Prostate gland (tissue), 2 donors: ENCODE measurements around the gene AMIGO1.

Experiments used
- CTCF ChIP-seq, 4 experiments: fragments of 200-600 bp in 2 of 4; fragments of 450-650 bp in 2 of 4; sonication (generic) in 2 of 4; IDR thresholded peaks; 1 replicate in 3 of 4; 2 replicates in 1 of 4; pipeline ENCODE4 v1.5.1; 2016 to 2019; ENCODE audit warnings: antibody characterized with exemption in 4 of 4, mild to moderate bottlenecking in 2 of 4, moderate library complexity in 2 of 4
- POLR2A ChIP-seq: fragments of 450-650 bp; IDR thresholded peaks from one replicate; pipeline ENCODE4 v1.6.1; 2016; ENCODE audit warnings: antibody characterized with exemption, mild to moderate bottlenecking
- POLR2AphosphoS5 ChIP-seq: sonication (generic); formaldehyde crosslinking; IDR thresholded peaks from one replicate; pipeline ENCODE4 v1.6.1; 2017; ENCODE audit warnings: antibody characterized with exemption

- TF ChIP-seq POLR2A: no peak
- TF ChIP-seq CTCF (IDR thresholded peaks at IDR 0.05): no peak
- no peak for TF ChIP-seq POLR2AphosphoS5
These were observed 51.7 kb downstream of the AMIGO1 start for GRCh38 chr1:109457819-109458218.
